ENCODE data around the gene BNIPL. TPM values are rescaled to one million over a fixed set of nuclear protein-coding genes. Genes with fewer than 3 reads are reported as not detected.

The BNIPL gene
- total RNA-seq, 4 donors from 2014 or later: 0.63 to 0.74 (median 0.69) TPM; not detected in 1

DNA sequence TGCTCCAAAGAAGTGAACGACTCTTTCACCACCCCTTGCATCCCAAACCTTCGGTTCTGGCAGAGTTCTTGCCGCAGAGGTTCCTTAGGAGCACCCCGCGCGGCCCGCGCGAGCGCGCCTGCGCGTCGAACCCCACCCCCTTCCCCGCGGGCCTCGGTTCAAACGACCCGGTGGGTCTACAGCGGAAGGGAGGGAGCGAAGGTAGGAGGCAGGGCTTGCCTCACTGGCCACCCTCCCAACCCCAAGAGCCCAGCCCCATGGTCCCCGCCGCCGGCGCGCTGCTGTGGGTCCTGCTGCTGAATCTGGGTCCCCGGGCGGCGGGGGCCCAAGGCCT, 11.2 kb downstream of the BNIPL start, which contains the start of gene C1orf56:
Gene C1orf56 (plus strand): TSS at position 161 of the 334 bp plus-strand sequence. CDS start 97 bp downstream, at position 258.
- DNase-seq (ENCODE audit: low spot score) (no peak), ATAC-seq (ENCODE audit: low FRiP score) (peak; percentile 87)
- TF ChIP-seq, protein P1, sequence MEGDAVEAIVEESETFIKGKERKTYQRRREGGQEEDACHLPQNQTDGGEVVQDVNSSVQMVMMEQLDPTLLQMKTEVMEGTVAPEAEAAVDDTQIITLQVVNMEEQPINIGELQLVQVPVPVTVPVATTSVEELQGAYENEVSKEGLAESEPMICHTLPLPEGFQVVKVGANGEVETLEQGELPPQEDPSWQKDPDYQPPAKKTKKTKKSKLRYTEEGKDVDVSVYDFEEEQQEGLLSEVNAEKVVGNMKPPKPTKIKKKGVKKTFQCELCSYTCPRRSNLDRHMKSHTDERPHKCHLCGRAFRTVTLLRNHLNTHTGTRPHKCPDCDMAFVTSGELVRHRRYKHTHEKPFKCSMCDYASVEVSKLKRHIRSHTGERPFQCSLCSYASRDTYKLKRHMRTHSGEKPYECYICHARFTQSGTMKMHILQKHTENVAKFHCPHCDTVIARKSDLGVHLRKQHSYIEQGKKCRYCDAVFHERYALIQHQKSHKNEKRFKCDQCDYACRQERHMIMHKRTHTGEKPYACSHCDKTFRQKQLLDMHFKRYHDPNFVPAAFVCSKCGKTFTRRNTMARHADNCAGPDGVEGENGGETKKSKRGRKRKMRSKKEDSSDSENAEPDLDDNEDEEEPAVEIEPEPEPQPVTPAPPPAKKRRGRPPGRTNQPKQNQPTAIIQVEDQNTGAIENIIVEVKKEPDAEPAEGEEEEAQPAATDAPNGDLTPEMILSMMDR (IDR thresholded peaks at IDR 0.05): no peak

DNA sequence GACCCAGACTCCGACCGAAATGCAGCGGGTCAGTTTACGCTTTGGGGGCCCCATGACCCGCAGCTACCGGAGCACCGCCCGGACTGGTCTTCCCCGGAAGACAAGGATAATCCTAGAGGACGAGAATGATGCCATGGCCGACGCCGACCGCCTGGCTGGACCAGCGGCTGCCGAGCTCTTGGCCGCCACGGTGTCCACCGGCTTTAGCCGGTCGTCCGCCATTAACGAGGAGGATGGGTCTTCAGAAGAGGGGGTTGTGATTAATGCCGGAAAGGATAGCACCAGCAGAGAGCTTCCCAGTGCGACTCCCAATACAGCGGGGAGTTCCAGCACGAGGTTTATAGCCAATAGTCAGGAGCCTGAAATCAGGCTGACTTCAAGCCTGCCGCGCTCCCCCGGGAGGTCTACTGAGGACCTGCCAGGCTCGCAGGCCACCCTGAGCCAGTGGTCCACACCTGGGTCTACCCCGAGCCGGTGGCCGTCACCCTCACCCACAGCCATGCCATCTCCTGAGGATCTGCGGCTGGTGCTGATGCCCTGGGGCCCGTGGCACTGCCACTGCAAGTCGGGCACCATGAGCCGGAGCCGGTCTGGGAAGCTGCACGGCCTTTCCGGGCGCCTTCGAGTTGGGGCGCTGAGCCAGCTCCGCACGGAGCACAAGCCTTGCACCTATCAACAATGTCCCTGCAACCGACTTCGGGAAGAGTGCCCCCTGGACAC, 11.7 kb downstream of the BNIPL start:
- ATAC-seq (ENCODE audit: low FRiP score): peak; percentile 70
- peak; percentile 37 for DNase-seq (ENCODE audit: low spot score)
- TF ChIP-seq, protein P1 (IDR thresholded peaks at IDR 0.05): peak in 1 of 3 donors; percentile 28

DNA sequence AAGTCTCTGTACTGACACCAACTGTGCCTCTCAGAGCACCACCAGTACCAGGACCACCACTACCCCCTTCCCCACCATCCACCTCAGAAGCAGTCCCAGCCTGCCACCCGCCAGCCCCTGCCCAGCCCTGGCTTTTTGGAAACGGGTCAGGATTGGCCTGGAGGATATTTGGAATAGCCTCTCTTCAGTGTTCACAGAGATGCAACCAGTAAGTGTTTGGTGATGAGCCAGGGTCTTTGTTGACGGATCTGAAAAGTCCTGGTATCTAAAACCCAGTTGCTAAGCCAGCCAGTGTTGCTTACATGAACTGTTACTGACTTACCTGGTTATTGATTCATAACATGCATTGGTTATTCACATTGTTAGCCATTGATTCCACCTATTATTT, 12.3 kb downstream of the BNIPL start:
- ATAC-seq (ENCODE audit: low FRiP score): no peak
- TF ChIP-seq, protein P1 (IDR thresholded peaks at IDR 0.05): no peak
- DNase-seq (ENCODE audit: low spot score): no peak

DNA sequence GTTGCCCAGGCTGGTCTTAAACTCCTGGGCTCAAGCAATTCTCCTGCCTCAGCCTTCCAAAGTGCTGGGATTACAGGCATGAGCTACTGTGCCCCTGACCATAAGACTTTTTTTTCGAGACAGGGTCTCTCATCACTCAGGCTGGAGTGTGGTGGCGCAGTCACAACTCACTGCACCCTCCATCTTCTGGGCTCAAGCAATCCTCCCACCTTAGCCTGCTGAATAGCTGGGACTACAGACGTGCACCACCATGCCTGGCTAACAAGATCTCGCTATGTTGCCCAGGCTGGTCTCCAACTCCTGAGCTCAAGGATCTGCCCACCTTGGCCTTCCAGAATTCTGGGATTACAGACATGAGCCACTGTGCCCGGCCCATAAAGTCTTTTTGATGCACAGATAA, 13.1 kb downstream of the BNIPL start:
- ATAC-seq (ENCODE audit: low FRiP score): no peak
- TF ChIP-seq, protein P1 (IDR thresholded peaks at IDR 0.05): no peak
- no peak for DNase-seq (ENCODE audit: low spot score)

DNA sequence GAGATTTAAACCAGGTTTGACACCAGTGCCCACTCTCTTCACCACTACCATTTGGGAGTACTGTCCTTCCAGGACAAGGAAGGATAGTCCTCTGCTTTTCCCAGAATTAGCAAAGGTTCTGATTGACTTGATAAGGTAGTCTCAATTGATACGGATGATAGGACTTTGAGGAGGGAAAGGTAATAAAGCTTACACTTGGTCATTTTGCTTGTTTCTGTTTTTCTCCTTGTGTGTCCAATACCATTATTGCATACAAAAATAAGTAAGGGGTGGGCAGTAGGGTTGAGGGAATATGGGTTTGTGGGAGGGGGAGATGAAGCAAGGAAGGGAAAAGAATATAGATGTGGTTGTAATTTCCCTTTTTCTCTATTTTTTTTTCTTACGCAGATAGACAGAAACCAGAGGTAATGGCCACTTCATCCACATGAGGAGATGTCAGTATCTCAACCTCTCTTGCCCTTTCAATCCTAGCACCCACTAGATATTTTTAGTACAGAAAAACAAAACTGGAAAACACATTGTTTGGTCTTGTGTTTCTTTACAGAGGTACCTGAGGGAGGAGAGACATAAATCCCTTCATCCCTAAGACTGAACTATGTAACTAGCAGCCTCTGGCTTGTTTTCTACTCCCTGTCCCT, 13.8 kb downstream of the BNIPL start:
- DNase-seq (ENCODE audit: low spot score) (no peak), ATAC-seq (ENCODE audit: low FRiP score) (no peak)
- TF ChIP-seq, protein P1 (IDR thresholded peaks at IDR 0.05): no peak

DNA sequence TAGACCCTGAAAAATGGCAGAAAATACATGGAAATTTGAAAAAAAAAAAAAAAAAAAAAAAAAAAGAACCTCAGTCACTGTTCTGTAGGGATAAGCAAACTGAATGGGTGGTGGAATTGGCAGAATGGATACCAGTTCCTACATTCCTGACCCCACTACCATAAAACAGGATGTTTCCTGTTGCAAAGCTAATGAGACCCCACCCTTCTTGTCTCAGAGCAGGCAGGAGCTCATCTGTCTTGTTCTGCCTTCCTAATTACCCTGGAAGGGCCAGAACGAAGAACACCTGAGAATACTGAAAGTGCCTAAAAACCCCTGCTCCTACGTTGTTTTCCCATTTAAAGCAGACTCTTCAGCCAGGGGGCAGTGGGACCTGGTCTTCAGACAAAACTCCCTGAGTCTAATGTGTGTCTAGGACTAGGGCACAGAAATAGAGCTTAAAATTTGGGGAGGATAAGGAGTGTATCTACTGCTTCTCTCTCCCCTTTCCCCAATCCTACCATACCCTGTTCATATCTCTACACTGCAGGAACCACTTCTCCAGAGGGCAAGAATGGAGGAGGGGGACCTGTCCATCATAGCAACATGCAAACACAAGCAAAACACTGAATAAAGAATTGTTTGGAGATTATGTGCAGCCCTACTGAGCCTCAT, 15.1 kb downstream of the BNIPL start:
- no peak for ATAC-seq (ENCODE audit: low FRiP score)
- TF ChIP-seq, protein P1 (IDR thresholded peaks at IDR 0.05): no peak
- no peak for DNase-seq (ENCODE audit: low spot score)
